H1 (cell line): Measurements from ENCODE around the gene ZNF148. TPM values are rescaled to one million over a fixed set of nuclear protein-coding genes. Genes with fewer than 3 reads are reported as not detected.

ENCODE experiments used
- ATF3 ChIP-seq: IDR thresholded peaks from 2 replicates; pipeline ENCODE4 v1.6.1; 2011; ENCODE audit warnings: low read depth, mild to moderate bottlenecking, low read length; ENCODE audit not compliant: insufficient read depth
- EGR1 ChIP-seq: IDR thresholded peaks from 2 replicates; pipeline ENCODE4 v1.6.1; 2011; ENCODE audit warnings: low read depth, low read length, borderline replicate concordance
- RBBP5 ChIP-seq: IDR thresholded peaks from 2 replicates; pipeline ENCODE4 v1.7.1; 2012; ENCODE audit warnings: low read depth, mild to moderate bottlenecking, inconsistent platforms, low read length, moderate library complexity, borderline replicate concordance
- SIX5 ChIP-seq: IDR thresholded peaks from 2 replicates; pipeline ENCODE4 v1.6.1; 2011; ENCODE audit warnings: mild to moderate bottlenecking, low read depth, low read length
- polyA plus RNA-seq, 7 experiments: library from polyadenylated mRNA; depleted of rRNA in 3 of 7; stranded (reverse) in 5 of 7; unstranded in 2 of 7; fragments of >200 nt in 5 of 7; fragments of 200-250 nt in 2 of 7; gene quantifications; 1 replicate in 5 of 7; 2 replicates in 1 of 7; 4 replicates in 1 of 7; pipeline versions ENCODE4 v1.2.1 to v1.2.3, GENCODE V29; 2011 to 2013; ENCODE audit warnings: missing spikeins in 2 of 7, mixed read lengths in 2 of 7
- total RNA-seq: library from RNA; stranded (reverse); fragmentation: NEBNext Ultra II Directional; extraction: Animal tissue kit (Norgen Biotek cat#: 25700); gene quantifications from 2 replicates; pipeline ENCODE4 v1.2.1, GENCODE V29; 2021

The ZNF148 gene
- total and polyA plus RNA-seq, 2 of the 8 experiments (the other 6 are each of a cell fraction or from before 2014, with no cell fraction given): 3.7 to 22.6 TPM

- no peak for TF ChIP-seq ATF3
- no peak for TF ChIP-seq EGR1
- TF ChIP-seq SIX5: no peak
- TF ChIP-seq RBBP5: no peak
Measured at GRCh38 chr3:125281381-125281780, 93.7 kb downstream of the ZNF148 start (continued).
